GM12874 (cell line): Measurements from ENCODE around the gene MAP2K5.

ENCODE experiments used
- TF ChIP-seq, protein P1 (sequence below): IDR thresholded peaks from 2 replicates; pipeline ENCODE4 v1.5.1; 2011; ENCODE audit warnings: low read depth, mild to moderate bottlenecking, control low read depth, low read length, moderate library complexity; ENCODE audit not compliant: insufficient read depth

The MAP2K5 gene

DNA sequence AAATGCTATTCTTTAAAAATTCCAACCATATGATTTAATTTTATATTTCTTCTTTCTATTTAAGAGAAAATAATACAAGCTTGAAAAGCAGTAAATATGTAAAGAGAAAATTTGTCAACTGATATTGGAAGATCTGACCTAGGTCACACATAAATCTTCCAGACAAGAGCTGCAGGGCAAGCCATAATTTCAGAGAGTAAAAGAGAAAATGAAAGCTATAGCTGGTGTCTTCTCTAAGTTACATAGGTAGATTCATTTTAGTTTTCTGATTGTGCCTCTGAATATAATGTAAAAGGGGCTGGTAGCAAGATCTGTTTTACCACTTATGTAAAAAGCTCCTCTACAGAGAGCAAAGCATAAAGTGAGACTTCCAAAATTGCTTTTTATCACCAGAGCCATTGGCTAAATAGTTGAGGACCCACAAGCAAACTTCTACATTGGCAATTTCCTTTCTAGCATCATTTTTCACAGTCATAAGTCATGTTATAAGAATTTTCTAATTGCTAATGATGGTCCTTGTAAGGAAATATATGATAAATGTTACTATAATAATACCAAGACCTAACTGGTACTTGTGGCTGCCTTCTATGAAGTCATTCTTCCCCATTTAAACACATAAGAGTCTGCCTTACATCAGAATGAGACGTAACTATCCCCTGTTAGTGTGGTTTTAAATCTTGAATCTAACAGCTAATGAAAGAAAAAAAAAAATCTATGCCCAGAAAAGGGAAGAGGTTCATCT lies 202.0 kb downstream of the MAP2K5 start:
- TF ChIP-seq, protein P1, sequence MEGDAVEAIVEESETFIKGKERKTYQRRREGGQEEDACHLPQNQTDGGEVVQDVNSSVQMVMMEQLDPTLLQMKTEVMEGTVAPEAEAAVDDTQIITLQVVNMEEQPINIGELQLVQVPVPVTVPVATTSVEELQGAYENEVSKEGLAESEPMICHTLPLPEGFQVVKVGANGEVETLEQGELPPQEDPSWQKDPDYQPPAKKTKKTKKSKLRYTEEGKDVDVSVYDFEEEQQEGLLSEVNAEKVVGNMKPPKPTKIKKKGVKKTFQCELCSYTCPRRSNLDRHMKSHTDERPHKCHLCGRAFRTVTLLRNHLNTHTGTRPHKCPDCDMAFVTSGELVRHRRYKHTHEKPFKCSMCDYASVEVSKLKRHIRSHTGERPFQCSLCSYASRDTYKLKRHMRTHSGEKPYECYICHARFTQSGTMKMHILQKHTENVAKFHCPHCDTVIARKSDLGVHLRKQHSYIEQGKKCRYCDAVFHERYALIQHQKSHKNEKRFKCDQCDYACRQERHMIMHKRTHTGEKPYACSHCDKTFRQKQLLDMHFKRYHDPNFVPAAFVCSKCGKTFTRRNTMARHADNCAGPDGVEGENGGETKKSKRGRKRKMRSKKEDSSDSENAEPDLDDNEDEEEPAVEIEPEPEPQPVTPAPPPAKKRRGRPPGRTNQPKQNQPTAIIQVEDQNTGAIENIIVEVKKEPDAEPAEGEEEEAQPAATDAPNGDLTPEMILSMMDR = no peak

DNA sequence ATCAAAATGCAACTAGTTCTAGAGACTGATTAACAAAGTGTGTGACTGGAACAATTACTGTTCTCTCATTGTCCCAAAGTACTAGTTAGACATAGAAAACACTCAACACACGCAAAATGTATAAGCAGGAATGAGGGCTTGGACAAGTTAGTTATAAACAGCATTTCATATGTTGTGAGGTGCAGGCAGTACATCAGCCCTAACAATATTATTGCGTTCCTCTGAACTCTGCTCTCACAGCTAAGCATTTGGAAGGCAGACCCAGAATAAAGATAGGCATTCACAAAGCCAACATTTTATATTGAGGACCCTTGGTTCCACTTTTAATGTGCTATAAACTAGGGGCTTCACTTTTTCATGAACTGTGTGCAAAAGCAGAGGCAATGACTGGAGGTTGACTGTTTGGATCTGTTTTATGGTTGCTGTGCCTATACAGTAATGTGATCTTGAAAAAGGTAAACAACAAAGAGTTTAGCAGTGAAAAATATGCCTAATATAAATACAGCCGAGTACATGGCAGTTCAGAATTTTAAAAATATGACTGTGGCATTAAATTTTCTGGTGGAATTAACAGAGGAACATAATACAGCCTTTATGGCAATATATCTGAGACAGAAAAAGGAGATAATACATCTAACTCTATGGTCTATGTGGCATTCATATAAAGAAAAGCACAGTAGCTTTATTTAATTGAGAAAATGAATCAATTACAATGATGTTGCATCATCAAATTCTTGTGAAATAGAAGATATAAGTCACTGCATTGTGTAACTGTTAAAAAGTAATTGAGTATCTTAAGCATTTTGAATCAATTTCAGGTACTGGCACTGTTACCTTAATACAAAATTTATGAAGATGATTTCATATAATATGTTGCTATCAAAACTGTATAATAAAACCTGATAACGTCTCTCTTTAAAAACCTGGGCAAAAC lies 202.8 kb downstream of the MAP2K5 start:
- TF ChIP-seq, protein P1 = no peak

GRCh38 chr15:67746022-67746421 lies 203.5 kb downstream of the MAP2K5 start:
- TF ChIP-seq, protein P1 = no peak

- TF ChIP-seq, protein P1 = no peak
Measured at GRCh38 chr15:67746450-67746849, 203.9 kb downstream of the MAP2K5 start.

- TF ChIP-seq, protein P1 = no peak
Measured at GRCh38 chr15:67747921-67748320, 205.4 kb downstream of the MAP2K5 start.

- TF ChIP-seq, protein P1 = no peak
Measured at GRCh38 chr15:67750371-67750770, 207.9 kb downstream of the MAP2K5 start.

- TF ChIP-seq, protein P1 = no peak
Measured at GRCh38 chr15:67753891-67754290, 211.4 kb downstream of the MAP2K5 start.
